Chondrocyte (in vitro differentiated cells): ENCODE results near the gene EID3. TPM values are rescaled to one million over a fixed set of nuclear protein-coding genes. Genes with fewer than 3 reads are reported as not detected.

ENCODE experiments used
- DNase-seq: peaks from one replicate; pipeline ENCODE4 v3.0.0; 2021; ENCODE audit warnings: mixed read lengths, low spot score
- H3K27ac Mint-ChIP-seq: one replicate; pipeline ENCODE4 v1.8.0; 2021; ENCODE audit warnings: mild to moderate bottlenecking, moderate library complexity, mixed read lengths; ENCODE audit not compliant: unreplicated experiment
- H3K27me3 Mint-ChIP-seq: 2 replicates; pipeline ENCODE4 v1.8.0; 2021; ENCODE audit warnings: low read depth, mixed read lengths
- H3K36me3 Mint-ChIP-seq: 2 replicates; pipeline ENCODE4 v1.8.0; 2021; ENCODE audit warnings: low read depth, mixed read lengths
- H3K4me1 Mint-ChIP-seq: 2 replicates; pipeline ENCODE4 v1.8.0; 2021; ENCODE audit warnings: low read depth, mild to moderate bottlenecking, mixed read lengths
- H3K4me3 Mint-ChIP-seq: one replicate; pipeline ENCODE4 v1.8.0; 2021; ENCODE audit warnings: mild to moderate bottlenecking, moderate library complexity, mixed read lengths; ENCODE audit not compliant: unreplicated experiment
- H3K9me3 Mint-ChIP-seq: 2 replicates; pipeline ENCODE4 v1.8.0; 2021; ENCODE audit warnings: low read depth, mixed read lengths
- total RNA-seq: library from RNA; stranded (reverse); gene quantifications from 3 replicates; pipeline ENCODE4 v1.2.1, GENCODE V29; 2021
- TF ChIP-seq, protein P1 (sequence below): fragments of 200-600 bp; sonication (generic); IDR thresholded peaks from 2 replicates; pipeline ENCODE4 v1.5.0; 2021; ENCODE audit warnings: antibody characterized with exemption, mild to moderate bottlenecking, moderate library complexity

Gene EID3
- total RNA-seq, 1 donor from 2014 or later: 1.5 TPM

DNA sequence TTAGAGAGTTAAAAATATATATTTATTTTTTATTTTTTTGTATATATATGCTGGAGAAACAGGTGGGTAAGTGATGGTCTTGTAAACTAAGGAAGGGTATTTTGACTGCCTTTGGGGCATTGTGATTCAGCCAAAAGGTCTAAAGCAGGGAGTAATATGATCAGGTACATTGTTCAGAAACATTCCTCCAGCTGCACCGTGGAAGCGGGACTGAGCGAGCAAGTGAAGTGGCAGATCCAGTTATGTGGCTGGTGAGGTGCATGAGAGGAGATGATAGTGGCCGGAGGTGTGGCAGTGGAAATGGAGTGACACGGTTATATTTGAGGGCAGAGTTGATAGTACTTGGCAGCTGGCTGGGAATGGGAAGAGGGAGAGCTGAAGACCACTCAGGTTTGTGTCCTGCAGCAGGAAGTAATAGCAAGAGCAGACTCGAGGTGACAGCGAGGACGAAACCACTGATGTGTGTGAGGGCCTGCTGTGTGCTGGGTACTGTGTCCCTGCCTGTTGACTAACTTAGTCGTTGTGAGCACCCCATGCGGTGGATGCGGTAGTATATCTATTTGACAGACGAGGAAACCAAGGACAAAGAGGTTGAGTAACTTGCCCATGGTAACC is 39.2 kb downstream of the EID3 start:
- Mint-ChIP-seq H3K36me3 (peaks cover 19% of the 10 kb centered on the region), H3K27ac (no peak overlapping the region)

DNA sequence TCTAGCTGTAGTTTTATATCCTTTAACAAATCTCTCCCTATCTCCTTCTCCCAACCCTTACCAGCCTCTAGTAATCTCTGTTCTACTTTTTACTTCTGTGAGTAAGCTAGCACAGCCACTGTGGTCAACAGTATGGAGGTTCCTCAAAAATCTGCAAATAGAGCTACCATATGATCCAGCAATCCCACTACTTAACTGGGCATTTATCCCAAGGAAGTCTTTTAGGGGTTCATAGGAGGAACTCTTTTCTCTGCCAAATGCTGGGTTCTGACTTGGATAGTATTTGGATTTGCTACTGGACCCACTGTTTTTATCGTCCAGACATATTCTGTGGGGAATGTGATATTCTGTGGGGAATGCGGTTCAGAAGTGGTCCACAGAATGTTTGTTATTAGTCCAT is 41.1 kb downstream of the EID3 start:
- no peaks in the 10 kb centered on the region for H3K27me3 Mint-ChIP-seq
- peaks cover 31% of the 10 kb centered on the region for H3K4me1 Mint-ChIP-seq
- peaks cover 26% of the 10 kb centered on the region for H3K36me3 Mint-ChIP-seq
- TF ChIP-seq, protein P1, sequence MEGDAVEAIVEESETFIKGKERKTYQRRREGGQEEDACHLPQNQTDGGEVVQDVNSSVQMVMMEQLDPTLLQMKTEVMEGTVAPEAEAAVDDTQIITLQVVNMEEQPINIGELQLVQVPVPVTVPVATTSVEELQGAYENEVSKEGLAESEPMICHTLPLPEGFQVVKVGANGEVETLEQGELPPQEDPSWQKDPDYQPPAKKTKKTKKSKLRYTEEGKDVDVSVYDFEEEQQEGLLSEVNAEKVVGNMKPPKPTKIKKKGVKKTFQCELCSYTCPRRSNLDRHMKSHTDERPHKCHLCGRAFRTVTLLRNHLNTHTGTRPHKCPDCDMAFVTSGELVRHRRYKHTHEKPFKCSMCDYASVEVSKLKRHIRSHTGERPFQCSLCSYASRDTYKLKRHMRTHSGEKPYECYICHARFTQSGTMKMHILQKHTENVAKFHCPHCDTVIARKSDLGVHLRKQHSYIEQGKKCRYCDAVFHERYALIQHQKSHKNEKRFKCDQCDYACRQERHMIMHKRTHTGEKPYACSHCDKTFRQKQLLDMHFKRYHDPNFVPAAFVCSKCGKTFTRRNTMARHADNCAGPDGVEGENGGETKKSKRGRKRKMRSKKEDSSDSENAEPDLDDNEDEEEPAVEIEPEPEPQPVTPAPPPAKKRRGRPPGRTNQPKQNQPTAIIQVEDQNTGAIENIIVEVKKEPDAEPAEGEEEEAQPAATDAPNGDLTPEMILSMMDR: no peak
- no peak overlapping the region for H3K4me3 Mint-ChIP-seq
- no peak for DNase-seq
- H3K9me3 Mint-ChIP-seq: no peaks in the 10 kb centered on the region
- peak overlapping the region; percentile 18 for H3K27ac Mint-ChIP-seq

More for the DNA sequence above, 39.2 kb downstream of the EID3 start:
- no peak overlapping the region for H3K4me3 Mint-ChIP-seq
- no peaks in the 10 kb centered on the region for H3K9me3 Mint-ChIP-seq
- no peaks in the 10 kb centered on the region for H3K27me3 Mint-ChIP-seq
- TF ChIP-seq, protein P1: no peak
- no peak for DNase-seq
- H3K4me1 Mint-ChIP-seq: peaks cover 41% of the 10 kb centered on the region

DNA sequence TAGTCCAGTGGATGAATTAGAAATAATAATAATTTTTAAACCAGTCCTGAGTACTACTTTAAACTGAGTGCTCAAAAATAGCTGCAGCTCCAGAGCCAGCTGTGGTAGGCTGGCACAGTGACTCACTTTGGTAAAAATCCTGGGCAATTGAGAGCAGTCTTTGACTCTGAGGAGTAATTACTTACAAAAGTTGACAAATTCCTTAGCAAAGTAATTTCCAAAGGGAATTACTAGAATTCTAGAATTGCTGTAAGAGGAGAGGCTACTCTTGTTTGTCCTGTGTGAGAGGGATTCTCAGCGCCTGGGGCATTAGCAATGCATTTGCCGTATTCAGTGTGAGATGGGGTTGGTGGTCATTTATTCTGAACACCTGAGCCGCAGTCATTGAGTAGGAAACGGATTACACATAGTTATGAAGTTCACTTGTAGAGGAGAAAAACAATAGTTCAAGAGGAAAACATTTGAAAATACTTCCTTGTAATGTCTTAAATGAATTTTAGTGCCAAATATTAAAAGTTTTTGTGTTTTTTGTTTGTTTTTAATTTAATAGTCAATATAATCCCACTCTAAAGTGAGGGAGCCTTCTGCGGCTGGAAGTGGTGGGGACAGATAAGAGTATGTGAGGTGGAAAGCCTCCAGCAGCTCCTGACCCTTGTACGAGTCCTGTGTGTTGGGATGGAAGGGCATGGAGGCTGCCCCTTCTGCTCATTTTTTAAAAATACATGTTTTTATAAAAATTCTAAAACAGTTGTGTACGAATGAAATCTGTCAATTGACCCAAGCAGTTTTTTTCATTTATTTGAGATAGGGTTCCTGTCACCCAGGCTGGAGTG is 41.9 kb downstream of the EID3 start:
- Mint-ChIP-seq H3K9me3 (no peaks in the 10 kb centered on the region), H3K27ac (peak overlapping the region; percentile 15), H3K4me3 (no peak overlapping the region), H3K4me1 (peaks cover 23% of the 10 kb centered on the region), H3K27me3 (no peaks in the 10 kb centered on the region), H3K36me3 (peaks cover 26% of the 10 kb centered on the region)
- DNase-seq: no peak
- TF ChIP-seq, protein P1: no peak

DNA sequence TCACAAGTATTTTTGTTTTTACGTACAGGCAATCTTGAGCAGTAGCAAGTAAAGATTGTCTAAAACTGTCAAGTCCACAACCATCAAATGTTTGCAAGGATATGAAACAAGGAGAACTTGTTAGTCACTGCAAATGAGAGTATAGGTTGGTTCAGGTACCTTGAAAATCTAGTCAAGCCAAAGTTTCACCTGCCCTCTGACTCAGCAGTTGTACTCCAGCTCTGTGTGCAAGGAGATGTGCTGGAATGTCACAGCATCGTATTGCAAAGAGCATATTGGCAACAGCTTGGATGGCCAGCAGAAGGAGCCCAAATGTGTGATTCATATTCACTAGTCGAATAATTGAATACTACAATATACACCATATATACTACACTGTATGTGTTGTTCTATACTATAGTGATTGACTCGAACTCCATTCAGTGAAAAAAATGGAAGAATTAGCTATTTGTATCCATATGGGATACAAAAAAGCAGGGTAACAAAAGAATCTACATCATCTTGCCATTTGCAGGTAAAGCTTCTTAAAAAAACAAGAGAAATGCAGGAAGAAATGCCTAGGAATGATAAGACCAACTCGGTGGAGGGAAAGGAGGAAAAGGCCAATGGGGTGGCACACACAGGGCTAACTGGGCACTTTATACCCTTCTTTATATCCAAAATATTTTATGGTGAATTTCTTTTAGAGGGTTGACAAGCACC is 44.0 kb downstream of the EID3 start:
- DNase-seq: no peak
- Mint-ChIP-seq H3K4me3 (no peak overlapping the region), H3K27me3 (no peaks in the 10 kb centered on the region), H3K27ac (no peak overlapping the region), H3K36me3 (peaks cover 28% of the 10 kb centered on the region), H3K9me3 (no peaks in the 10 kb centered on the region), H3K4me1 (peaks cover 16% of the 10 kb centered on the region)
- TF ChIP-seq, protein P1: no peak

DNA sequence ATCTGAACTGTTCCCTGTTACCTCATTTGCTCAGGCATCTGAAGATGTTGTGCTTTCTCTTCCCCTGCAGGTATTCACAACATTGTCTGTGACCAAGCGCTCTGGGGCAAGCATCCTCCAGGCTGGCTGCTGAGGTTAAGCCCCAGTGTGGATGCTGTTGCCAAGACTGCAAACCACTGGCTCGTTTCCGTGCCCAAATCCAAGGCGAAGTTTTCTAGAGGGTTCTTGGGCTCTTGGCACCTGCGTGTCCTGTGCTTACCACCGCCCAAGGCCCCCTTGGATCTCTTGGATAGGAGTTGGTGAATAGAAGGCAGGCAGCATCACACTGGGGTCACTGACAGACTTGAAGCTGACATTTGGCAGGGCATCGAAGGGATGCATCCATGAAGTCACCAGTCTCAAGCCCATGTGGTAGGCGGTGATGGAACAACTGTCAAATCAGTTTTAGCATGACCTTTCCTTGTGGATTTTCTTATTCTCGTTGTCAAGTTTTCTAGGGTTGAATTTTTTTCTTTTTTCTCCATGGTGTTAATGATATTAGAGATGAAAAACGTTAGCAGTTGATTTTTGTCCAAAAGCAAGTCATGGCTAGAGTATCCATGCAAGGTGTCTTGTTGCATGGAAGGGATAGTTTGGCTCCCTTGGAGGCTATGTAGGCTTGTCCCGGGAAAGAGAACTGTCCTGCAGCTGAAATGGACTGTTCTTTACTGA is 44.9 kb downstream of the EID3 start:
- H3K27ac Mint-ChIP-seq: no peak overlapping the region
- no peak for DNase-seq
- no peaks in the 10 kb centered on the region for H3K9me3 Mint-ChIP-seq
- peaks cover 24% of the 10 kb centered on the region for H3K36me3 Mint-ChIP-seq
- TF ChIP-seq, protein P1: no peak
- H3K4me3 Mint-ChIP-seq: no peak overlapping the region
- H3K4me1 Mint-ChIP-seq: peaks cover 16% of the 10 kb centered on the region
- H3K27me3 Mint-ChIP-seq: no peaks in the 10 kb centered on the region
